K562 (cell line): ENCODE data around the gene PTRH2. TPM values are rescaled to one million over a fixed set of nuclear protein-coding genes. Genes with fewer than 3 reads are reported as not detected.

Source experiments
- BCL6 ChIP-seq: fragments of 250-450 bp; sonication (Bioruptor Pico); IDR thresholded peaks from 2 replicates; pipeline ENCODE4 v1.4.0; 2020
- BHLHE40 ChIP-seq: IDR thresholded peaks from 2 replicates; pipeline ENCODE4 v1.6.1; 2011; ENCODE audit warnings: low read length, improper control_type of control experiment
- CC2D1A ChIP-seq: fragments of 450-650 bp; IDR thresholded peaks from 2 replicates; pipeline ENCODE4 v1.6.1; 2017; ENCODE audit warnings: mild to moderate bottlenecking
- CREBBP ChIP-seq: IDR thresholded peaks from one replicate; pipeline ENCODE4 v1.6.1; 2012; ENCODE audit warnings: low read depth, mild to moderate bottlenecking, control low read depth, inconsistent platforms, low read length
- CTBP1 ChIP-seq: fragments of 450-650 bp; IDR thresholded peaks from 2 replicates; pipeline ENCODE4 v1.6.1; 2016; ENCODE audit warnings: borderline replicate concordance
- ELF2 ChIP-seq: fragments of 250-450 bp; sonication (Bioruptor Pico); IDR thresholded peaks from 2 replicates; pipeline ENCODE4 v1.5.0; 2021; ENCODE audit warnings: mild to moderate bottlenecking
- EP400 ChIP-seq: fragments of 450-650 bp; IDR thresholded peaks from 2 replicates; pipeline ENCODE4 v1.6.1; 2017; ENCODE audit warnings: antibody characterized with exemption, mild to moderate bottlenecking, moderate library complexity
- FOXJ3 ChIP-seq: sonication (generic); formaldehyde crosslinking; IDR thresholded peaks from 2 replicates; pipeline ENCODE4 v1.4.0; 2020; ENCODE audit warnings: mild to moderate bottlenecking, missing genetic modification reagents
- KDM1A ChIP-seq, 2 experiments: fragments of 450-650 bp; IDR thresholded peaks; 2 replicates each; pipeline ENCODE4 v1.6.1; 2016; ENCODE audit warnings: mild to moderate bottlenecking in 2 of 2
- KDM5B ChIP-seq: fragments of 200-600 bp; sonication (generic); IDR thresholded peaks from 2 replicates; pipeline ENCODE4 v1.6.1; 2012; ENCODE audit warnings: low read depth, mild to moderate bottlenecking, moderate library complexity, low read length, control low read depth, inconsistent platforms; ENCODE audit not compliant: insufficient replicate concordance
- MYC ChIP-seq, 2 experiments: fragments of 250-450 bp in 1 of 2; sonication (Bioruptor Pico) in 1 of 2; IDR thresholded peaks; 2 replicates each; pipeline versions ENCODE4 v1.5.1 to v1.6.1; 2012 to 2021; ENCODE audit warnings: low read depth in 2 of 2, borderline replicate concordance in 1 of 2, improper control_type of control experiment in 1 of 2, low read length in 1 of 2, mild to moderate bottlenecking in 1 of 2, moderate library complexity in 1 of 2
- RBM14 ChIP-seq: fragments of 200-400 bp; formaldehyde crosslinking; IDR thresholded peaks from 2 replicates; pipeline ENCODE4 v1.6.1; 2018; ENCODE audit warnings: low read depth, mild to moderate bottlenecking, low read length, moderate library complexity, borderline replicate concordance; ENCODE audit not compliant: insufficient read depth
- ZC3H8 ChIP-seq: fragments of 450-650 bp; IDR thresholded peaks from 2 replicates; pipeline ENCODE4 v1.6.1; 2017
- ZNF184 ChIP-seq: sonication (generic); formaldehyde crosslinking; IDR thresholded peaks from 2 replicates; pipeline ENCODE4 v1.5.0; 2020; ENCODE audit warnings: missing genetic modification reagents
- ZNF23 ChIP-seq: fragments of 250-450 bp; sonication (Bioruptor Pico); IDR thresholded peaks from 2 replicates; pipeline ENCODE4 v1.4.0; 2020; ENCODE audit warnings: mild to moderate bottlenecking
- polyA plus RNA-seq, 8 experiments: library from polyadenylated mRNA; depleted of rRNA in 4 of 8; stranded (reverse) in 5 of 8; unstranded in 3 of 8; fragments of >200 nt; fragmentation: Nextera tagmentation in 2 of 8; fragmentation: Illumina TruSeq in 1 of 8; extraction: Ambion mirVana in 2 of 8; extraction: Trizol in 1 of 8; gene quantifications; 2 replicates each; pipeline versions ENCODE4 v1.2.1 to v1.2.3, GENCODE V29; 2011 to 2014; ENCODE audit warnings: inconsistent platforms in 1 of 8, missing spikeins in 1 of 8
- total RNA-seq, 7 experiments: library from RNA; depleted of rRNA in 6 of 7; stranded (reverse); fragments of >200 nt in 6 of 7; fragmentation: Illumina TruSeq in 2 of 7; extraction: Trizol in 2 of 7; gene quantifications; 2 replicates each; pipeline versions ENCODE4 v1.2.1 to v1.2.3, GENCODE V29; 2011 to 2021; ENCODE audit warnings: low replicate concordance in 1 of 7
- TF ChIP-seq, protein P1 (sequence below): fragments of 150-350 bp; IDR thresholded peaks from 2 replicates; pipeline ENCODE4 v1.6.1; 2014; ENCODE audit warnings: low read depth, mild to moderate bottlenecking, low read length, borderline replicate concordance
- TF ChIP-seq, protein P2 (sequence below): sonication (generic); formaldehyde crosslinking; IDR thresholded peaks from 2 replicates; pipeline ENCODE4 v1.8.1; 2022; ENCODE audit warnings: missing genetic modification reagents
- TF ChIP-seq, protein P3 (sequence below): fragments of 250-450 bp; sonication (Bioruptor Pico); IDR thresholded peaks from 2 replicates; pipeline ENCODE4 v1.4.0; 2020
- TF ChIP-seq, protein P4 (sequence below): fragments of 450-650 bp; IDR thresholded peaks from 2 replicates; pipeline ENCODE4 v1.6.1; 2016; ENCODE audit warnings: mild to moderate bottlenecking
- TF ChIP-seq, protein P5 (sequence below): sonication (generic); formaldehyde crosslinking; IDR thresholded peaks from 2 replicates; pipeline ENCODE4 v1.8.0; 2022; ENCODE audit warnings: mild to moderate bottlenecking, missing genetic modification reagents

PTRH2 gene
- total and polyA plus RNA-seq, 9 of the 15 experiments (the other 6 are each of a cell fraction or from before 2014, with no cell fraction given), result 53.1 to 210 (median 126) TPM

DNA sequence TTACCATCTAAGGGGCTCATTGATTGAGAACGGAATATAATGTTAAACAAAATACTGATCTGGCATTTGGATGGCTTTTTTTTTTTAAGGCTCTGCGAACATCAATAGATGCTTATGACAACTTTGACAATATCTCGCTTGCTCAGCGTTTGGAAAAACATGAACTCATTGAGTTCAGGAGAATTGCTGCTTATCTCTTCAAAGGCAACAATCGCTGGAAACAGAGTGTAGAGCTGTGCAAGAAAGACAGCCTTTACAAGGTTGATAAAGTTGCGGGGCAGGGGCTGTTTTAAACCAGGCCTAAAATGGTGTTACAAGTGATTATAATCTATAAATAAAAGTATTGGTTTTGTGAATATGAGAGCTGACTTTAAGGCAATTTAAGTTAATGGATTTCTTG is 22.3 kb downstream of the PTRH2 start (continued):
- TF ChIP-seq EP400, result peak; percentile 28; the same call in 1 of the 2 replicates
- peak; percentile 63 for TF ChIP-seq MYC (IDR thresholded peaks at IDR 0.05; ENCODE audit: low read depth, low read length)
- TF ChIP-seq MYC (CRISPR knock-in tag; IDR thresholded peaks at IDR 0.05; ENCODE audit: borderline replicate concordance, low read depth), result no peak
- TF ChIP-seq RBM14, result no peak
- TF ChIP-seq KDM5B, result no peak
- TF ChIP-seq CTBP1, result no peak; the same call in 1 of the 2 replicates
- TF ChIP-seq ZC3H8, result no peak
- peak; percentile 86; the same call in 1 of the 2 replicates for TF ChIP-seq CC2D1A
- no peak for TF ChIP-seq ELF2
- TF ChIP-seq, protein P1, sequence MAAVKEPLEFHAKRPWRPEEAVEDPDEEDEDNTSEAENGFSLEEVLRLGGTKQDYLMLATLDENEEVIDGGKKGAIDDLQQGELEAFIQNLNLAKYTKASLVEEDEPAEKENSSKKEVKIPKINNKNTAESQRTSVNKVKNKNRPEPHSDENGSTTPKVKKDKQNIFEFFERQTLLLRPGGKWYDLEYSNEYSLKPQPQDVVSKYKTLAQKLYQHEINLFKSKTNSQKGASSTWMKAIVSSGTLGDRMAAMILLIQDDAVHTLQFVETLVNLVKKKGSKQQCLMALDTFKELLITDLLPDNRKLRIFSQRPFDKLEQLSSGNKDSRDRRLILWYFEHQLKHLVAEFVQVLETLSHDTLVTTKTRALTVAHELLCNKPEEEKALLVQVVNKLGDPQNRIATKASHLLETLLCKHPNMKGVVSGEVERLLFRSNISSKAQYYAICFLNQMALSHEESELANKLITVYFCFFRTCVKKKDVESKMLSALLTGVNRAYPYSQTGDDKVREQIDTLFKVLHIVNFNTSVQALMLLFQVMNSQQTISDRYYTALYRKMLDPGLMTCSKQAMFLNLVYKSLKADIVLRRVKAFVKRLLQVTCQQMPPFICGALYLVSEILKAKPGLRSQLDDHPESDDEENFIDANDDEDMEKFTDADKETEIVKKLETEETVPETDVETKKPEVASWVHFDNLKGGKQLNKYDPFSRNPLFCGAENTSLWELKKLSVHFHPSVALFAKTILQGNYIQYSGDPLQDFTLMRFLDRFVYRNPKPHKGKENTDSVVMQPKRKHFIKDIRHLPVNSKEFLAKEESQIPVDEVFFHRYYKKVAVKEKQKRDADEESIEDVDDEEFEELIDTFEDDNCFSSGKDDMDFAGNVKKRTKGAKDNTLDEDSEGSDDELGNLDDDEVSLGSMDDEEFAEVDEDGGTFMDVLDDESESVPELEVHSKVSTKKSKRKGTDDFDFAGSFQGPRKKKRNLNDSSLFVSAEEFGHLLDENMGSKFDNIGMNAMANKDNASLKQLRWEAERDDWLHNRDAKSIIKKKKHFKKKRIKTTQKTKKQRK, result no peak
- TF ChIP-seq, protein P2, sequence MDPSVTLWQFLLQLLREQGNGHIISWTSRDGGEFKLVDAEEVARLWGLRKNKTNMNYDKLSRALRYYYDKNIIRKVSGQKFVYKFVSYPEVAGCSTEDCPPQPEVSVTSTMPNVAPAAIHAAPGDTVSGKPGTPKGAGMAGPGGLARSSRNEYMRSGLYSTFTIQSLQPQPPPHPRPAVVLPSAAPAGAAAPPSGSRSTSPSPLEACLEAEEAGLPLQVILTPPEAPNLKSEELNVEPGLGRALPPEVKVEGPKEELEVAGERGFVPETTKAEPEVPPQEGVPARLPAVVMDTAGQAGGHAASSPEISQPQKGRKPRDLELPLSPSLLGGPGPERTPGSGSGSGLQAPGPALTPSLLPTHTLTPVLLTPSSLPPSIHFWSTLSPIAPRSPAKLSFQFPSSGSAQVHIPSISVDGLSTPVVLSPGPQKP, result no peak
- TF ChIP-seq FOXJ3 (CRISPR knock-in tag), result no peak
- TF ChIP-seq, protein P3, sequence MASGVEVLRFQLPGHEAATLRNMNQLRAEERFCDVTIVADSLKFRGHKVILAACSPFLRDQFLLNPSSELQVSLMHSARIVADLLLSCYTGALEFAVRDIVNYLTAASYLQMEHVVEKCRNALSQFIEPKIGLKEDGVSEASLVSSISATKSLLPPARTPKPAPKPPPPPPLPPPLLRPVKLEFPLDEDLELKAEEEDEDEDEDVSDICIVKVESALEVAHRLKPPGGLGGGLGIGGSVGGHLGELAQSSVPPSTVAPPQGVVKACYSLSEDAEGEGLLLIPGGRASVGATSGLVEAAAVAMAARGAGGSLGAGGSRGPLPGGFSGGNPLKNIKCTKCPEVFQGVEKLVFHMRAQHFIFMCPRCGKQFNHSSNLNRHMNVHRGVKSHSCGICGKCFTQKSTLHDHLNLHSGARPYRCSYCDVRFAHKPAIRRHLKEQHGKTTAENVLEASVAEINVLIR (CRISPR knock-in tag), result no peak
- TF ChIP-seq, protein P4, sequence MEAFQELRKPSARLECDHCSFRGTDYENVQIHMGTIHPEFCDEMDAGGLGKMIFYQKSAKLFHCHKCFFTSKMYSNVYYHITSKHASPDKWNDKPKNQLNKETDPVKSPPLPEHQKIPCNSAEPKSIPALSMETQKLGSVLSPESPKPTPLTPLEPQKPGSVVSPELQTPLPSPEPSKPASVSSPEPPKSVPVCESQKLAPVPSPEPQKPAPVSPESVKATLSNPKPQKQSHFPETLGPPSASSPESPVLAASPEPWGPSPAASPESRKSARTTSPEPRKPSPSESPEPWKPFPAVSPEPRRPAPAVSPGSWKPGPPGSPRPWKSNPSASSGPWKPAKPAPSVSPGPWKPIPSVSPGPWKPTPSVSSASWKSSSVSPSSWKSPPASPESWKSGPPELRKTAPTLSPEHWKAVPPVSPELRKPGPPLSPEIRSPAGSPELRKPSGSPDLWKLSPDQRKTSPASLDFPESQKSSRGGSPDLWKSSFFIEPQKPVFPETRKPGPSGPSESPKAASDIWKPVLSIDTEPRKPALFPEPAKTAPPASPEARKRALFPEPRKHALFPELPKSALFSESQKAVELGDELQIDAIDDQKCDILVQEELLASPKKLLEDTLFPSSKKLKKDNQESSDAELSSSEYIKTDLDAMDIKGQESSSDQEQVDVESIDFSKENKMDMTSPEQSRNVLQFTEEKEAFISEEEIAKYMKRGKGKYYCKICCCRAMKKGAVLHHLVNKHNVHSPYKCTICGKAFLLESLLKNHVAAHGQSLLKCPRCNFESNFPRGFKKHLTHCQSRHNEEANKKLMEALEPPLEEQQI, result peak; percentile 42; the same call in 1 of the 2 replicates
- TF ChIP-seq BHLHE40, result peak; percentile 56; the same call in 1 of the 2 replicates
- TF ChIP-seq ZNF184 (CRISPR knock-in tag), result no peak
- TF ChIP-seq ZNF23 (CRISPR knock-in tag), result no peak
- TF ChIP-seq, protein P5, sequence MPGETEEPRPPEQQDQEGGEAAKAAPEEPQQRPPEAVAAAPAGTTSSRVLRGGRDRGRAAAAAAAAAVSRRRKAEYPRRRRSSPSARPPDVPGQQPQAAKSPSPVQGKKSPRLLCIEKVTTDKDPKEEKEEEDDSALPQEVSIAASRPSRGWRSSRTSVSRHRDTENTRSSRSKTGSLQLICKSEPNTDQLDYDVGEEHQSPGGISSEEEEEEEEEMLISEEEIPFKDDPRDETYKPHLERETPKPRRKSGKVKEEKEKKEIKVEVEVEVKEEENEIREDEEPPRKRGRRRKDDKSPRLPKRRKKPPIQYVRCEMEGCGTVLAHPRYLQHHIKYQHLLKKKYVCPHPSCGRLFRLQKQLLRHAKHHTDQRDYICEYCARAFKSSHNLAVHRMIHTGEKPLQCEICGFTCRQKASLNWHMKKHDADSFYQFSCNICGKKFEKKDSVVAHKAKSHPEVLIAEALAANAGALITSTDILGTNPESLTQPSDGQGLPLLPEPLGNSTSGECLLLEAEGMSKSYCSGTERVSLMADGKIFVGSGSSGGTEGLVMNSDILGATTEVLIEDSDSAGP (CRISPR knock-in tag), result no peak
- TF ChIP-seq BCL6 (CRISPR knock-in tag), result no peak
- peak; percentile 41 to 80; a peak in 3 of 4 replicates for TF ChIP-seq KDM1A (IDR thresholded peaks at IDR 0.05)
- no peak for TF ChIP-seq CREBBP
